Effector memory CD4-positive, alpha-beta T cell (primary cell): ENCODE data around the gene FBP1.

Source experiments
- DNase-seq, 3 donors: peaks; one replicate each; pipeline ENCODE4 v3.0.0-alpha.2; 2020
- H3K27ac ChIP-seq: 2 replicates; pipeline ENCODE4 v1.7.0; 2013; ENCODE audit warnings: mild to moderate bottlenecking, low read length, moderate library complexity; ENCODE audit not compliant: insufficient read depth, poor library complexity, severe bottlenecking
- H3K27me3 ChIP-seq: replicated peaks from 2 replicates; pipeline ENCODE4 v1.7.0; 2013; ENCODE audit warnings: mild to moderate bottlenecking, low read length; ENCODE audit not compliant: insufficient read depth, control insufficient read depth, poor library complexity, severe bottlenecking
- H3K36me3 ChIP-seq: 2 replicates; pipeline ENCODE4 v1.7.0; 2013; ENCODE audit warnings: mild to moderate bottlenecking, low read length, moderate library complexity; ENCODE audit not compliant: control insufficient read depth, insufficient read depth
- H3K4me1 ChIP-seq: 2 replicates; pipeline ENCODE4 v1.7.0; 2013; ENCODE audit warnings: low read length, mild to moderate bottlenecking; ENCODE audit not compliant: control insufficient read depth, insufficient read depth, poor library complexity, severe bottlenecking
- H3K4me3 ChIP-seq: 2 replicates; pipeline ENCODE4 v1.7.0; 2013; ENCODE audit warnings: low read length, low read depth, mild to moderate bottlenecking; ENCODE audit not compliant: insufficient read depth, poor library complexity, severe bottlenecking
- H3K9me3 ChIP-seq: 2 replicates; pipeline ENCODE4 v1.7.0; 2013; ENCODE audit warnings: mild to moderate bottlenecking, low read length, moderate library complexity; ENCODE audit not compliant: control insufficient read depth

Gene FBP1

GRCh38 chr9:94586814-94587213 is 52.5 kb downstream of the FBP1 start:
- Histone ChIP-seq H3K4me3 (no peak overlapping the region), H3K9me3 (no peaks in the 10 kb centered on the region), H3K36me3 (no peaks in the 10 kb centered on the region), H3K4me1 (peaks cover 9% of the 10 kb centered on the region), H3K27ac (no peak overlapping the region), H3K27me3 (no peaks in the 10 kb centered on the region)
- no peak for DNase-seq

- Histone ChIP-seq H3K36me3 (no peaks in the 10 kb centered on the region), H3K9me3 (no peaks in the 10 kb centered on the region), H3K4me3 (no peak overlapping the region), H3K27me3 (no peaks in the 10 kb centered on the region), H3K27ac (no peak overlapping the region), H3K4me1 (peaks cover 9% of the 10 kb centered on the region)
- no peak for DNase-seq
Observed at GRCh38 chr9:94586316-94586715, 53.0 kb downstream of the FBP1 start.

GRCh38 chr9:94584555-94584954 is 54.8 kb downstream of the FBP1 start:
- Histone ChIP-seq H3K27me3 (no peaks in the 10 kb centered on the region), H3K27ac (no peak overlapping the region), H3K9me3 (no peaks in the 10 kb centered on the region), H3K4me3 (no peak overlapping the region), H3K36me3 (no peaks in the 10 kb centered on the region), H3K4me1 (peaks cover 9% of the 10 kb centered on the region)
- no peak for DNase-seq

- no peaks in the 10 kb centered on the region for H3K27me3 ChIP-seq
- H3K4me3 ChIP-seq, result no peak overlapping the region
- H3K9me3 ChIP-seq, result no peaks in the 10 kb centered on the region
- H3K36me3 ChIP-seq, result no peaks in the 10 kb centered on the region
- H3K27ac ChIP-seq, result no peak overlapping the region
- no peak for DNase-seq
- H3K4me1 ChIP-seq, result peaks cover 9% of the 10 kb centered on the region
Observed at GRCh38 chr9:94581728-94582127, 57.6 kb downstream of the FBP1 start.

- DNase-seq, result no peak
- no peak overlapping the region for H3K27ac ChIP-seq
- H3K4me1 ChIP-seq, result no peaks in the 10 kb centered on the region
- no peak overlapping the region for H3K4me3 ChIP-seq
- no peaks in the 10 kb centered on the region for H3K36me3 ChIP-seq
- H3K9me3 ChIP-seq, result no peaks in the 10 kb centered on the region
- H3K27me3 ChIP-seq, result no peaks in the 10 kb centered on the region
Observed at GRCh38 chr9:94577571-94577970, 61.7 kb downstream of the FBP1 start.

- H3K9me3 ChIP-seq, result no peaks in the 10 kb centered on the region
- H3K27ac ChIP-seq, result no peak overlapping the region
- no peaks in the 10 kb centered on the region for H3K4me1 ChIP-seq
- no peak overlapping the region for H3K4me3 ChIP-seq
- no peaks in the 10 kb centered on the region for H3K27me3 ChIP-seq
- no peak for DNase-seq
- H3K36me3 ChIP-seq, result no peaks in the 10 kb centered on the region
Observed at GRCh38 chr9:94577036-94577435, 62.3 kb downstream of the FBP1 start.

- Histone ChIP-seq H3K27ac (no peak overlapping the region), H3K4me1 (no peaks in the 10 kb centered on the region), H3K4me3 (no peak overlapping the region), H3K27me3 (no peaks in the 10 kb centered on the region), H3K36me3 (no peaks in the 10 kb centered on the region), H3K9me3 (no peaks in the 10 kb centered on the region)
- DNase-seq, result no peak
Observed at GRCh38 chr9:94576131-94576530, 63.2 kb downstream of the FBP1 start.

- Histone ChIP-seq H3K4me1 (no peaks in the 10 kb centered on the region), H3K4me3 (no peak overlapping the region), H3K27ac (no peak overlapping the region), H3K27me3 (no peaks in the 10 kb centered on the region), H3K9me3 (no peaks in the 10 kb centered on the region), H3K36me3 (no peaks in the 10 kb centered on the region)
- DNase-seq, result no peak
Observed at GRCh38 chr9:94568972-94569712, 70.2 kb downstream of the FBP1 start.

GRCh38 chr9:94568250-94568889 is 70.9 kb downstream of the FBP1 start:
- DNase-seq, result no peak
- H3K36me3 ChIP-seq, result no peaks in the 10 kb centered on the region
- H3K4me3 ChIP-seq, result no peak overlapping the region
- no peaks in the 10 kb centered on the region for H3K4me1 ChIP-seq
- H3K9me3 ChIP-seq, result no peaks in the 10 kb centered on the region
- no peak overlapping the region for H3K27ac ChIP-seq
- no peaks in the 10 kb centered on the region for H3K27me3 ChIP-seq

- H3K27me3 ChIP-seq, result no peaks in the 10 kb centered on the region
- no peak overlapping the region for H3K27ac ChIP-seq
- no peak for DNase-seq
- H3K36me3 ChIP-seq, result no peaks in the 10 kb centered on the region
- no peak overlapping the region for H3K4me3 ChIP-seq
- H3K4me1 ChIP-seq, result no peaks in the 10 kb centered on the region
- H3K9me3 ChIP-seq, result no peaks in the 10 kb centered on the region
Observed at GRCh38 chr9:94567271-94567670, 72.0 kb downstream of the FBP1 start.
